Epithelial cell of esophagus (primary cell): ENCODE measurements around the gene STXBP3.

ENCODE experiments used
- DNase-seq: peaks from one replicate; pipeline ENCODE4 v3.0.0; 2010; ENCODE audit warnings: low read depth
- H3K4me3 ChIP-seq: 2 replicates; pipeline ENCODE4 v1.5.1; 2011; ENCODE audit warnings: mild to moderate bottlenecking, low read length, control low read depth
- CTCF ChIP-seq: IDR thresholded peaks from 2 replicates; pipeline ENCODE4 v1.5.1; 2011; ENCODE audit warnings: low read depth, mild to moderate bottlenecking, low read length, control low read depth, inconsistent platforms; ENCODE audit not compliant: insufficient read depth; ENCODE audit errors: missing control alignments

The STXBP3 gene

DNA sequence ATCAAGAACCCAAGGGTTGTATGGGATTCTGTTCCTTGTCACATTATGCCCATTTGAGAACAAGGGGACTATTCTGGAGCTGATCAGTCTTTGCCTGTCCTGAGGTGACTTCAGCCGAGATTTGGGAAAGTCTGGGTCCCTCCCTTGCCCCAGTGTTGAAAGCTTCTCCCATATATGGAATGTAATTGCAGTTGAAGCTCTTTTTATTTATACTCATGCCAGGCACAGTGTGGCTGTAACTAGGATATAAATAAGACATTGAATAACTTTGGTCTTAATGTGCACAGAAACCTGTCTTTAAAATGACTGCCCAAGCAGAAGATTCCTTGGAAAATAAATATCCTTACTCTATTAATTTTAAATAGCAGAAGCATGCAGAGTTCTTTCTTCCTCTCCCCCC, 95.2 kb downstream of the STXBP3 start:
- DNase-seq: no peak
- no peak overlapping the region for H3K4me3 ChIP-seq
- no peak for TF ChIP-seq CTCF

DNA sequence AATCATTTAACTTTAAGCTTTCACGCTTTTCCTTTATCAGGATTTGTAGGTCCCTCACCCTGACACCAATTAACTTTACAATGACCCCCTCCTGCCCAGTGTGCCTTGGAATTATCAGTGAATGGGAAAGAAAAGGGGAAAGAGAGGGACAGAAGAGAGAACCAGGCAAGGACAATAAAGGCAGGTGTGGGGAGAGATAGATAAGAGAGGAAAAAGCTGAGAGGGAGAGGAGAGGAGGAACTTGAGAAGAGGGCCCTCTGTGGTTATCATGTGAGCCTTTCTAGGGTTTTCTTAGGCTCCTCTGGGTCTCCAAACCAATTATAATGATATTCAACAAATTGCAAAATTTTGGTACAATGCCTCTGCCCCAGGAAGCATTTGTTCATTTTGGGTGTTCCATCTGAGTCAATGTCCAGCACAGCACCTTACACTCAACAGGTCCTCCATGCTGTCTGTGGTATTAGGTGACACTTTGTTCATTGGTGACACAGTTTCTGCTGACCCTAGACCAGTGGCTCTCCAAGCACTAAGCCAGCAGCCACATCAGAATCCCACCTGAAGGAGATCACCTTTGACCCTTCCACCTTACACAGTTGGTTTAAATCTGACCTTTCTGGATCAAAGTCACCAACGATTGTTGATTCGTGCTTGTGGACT, 96.2 kb downstream of the STXBP3 start:
- no peak for DNase-seq
- no peak for TF ChIP-seq CTCF
- H3K4me3 ChIP-seq: no peak overlapping the region

DNA sequence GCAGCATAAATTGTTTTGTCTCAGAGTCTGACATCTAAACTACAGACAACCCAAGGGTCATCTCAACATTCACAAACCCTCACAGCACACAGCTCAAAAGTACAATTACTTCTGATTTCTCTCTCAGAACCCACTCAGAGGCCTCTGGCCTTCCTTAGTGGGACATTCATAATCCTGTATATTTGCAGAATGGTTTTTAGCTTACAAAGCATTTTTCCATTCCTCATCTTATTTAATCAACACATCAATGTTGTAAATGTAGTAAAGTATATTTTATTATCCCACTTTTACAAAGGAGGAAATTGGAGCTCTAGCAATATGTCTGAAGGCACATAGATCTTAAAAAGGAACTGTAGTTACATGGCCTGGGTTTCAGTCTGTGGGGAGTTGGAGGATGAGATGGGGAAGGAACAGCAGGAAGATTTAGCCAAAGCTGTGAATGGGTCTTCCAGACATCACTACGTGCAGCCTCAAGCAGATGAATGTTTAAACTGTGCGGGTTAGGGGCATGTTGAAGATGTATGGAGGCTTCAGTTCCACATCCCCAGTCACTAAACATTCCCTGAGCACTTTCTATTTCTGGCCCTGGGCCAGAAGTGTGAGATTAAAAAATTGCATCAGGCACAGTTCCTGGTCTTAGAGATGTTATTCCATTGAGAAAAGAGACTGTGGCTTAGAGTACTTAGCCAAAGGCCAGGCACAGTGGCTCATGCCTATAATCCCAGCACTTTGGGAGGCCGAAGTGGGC, 97.1 kb downstream of the STXBP3 start:
- TF ChIP-seq CTCF: no peak
- H3K4me3 ChIP-seq: no peak overlapping the region
- DNase-seq: no peak

DNA sequence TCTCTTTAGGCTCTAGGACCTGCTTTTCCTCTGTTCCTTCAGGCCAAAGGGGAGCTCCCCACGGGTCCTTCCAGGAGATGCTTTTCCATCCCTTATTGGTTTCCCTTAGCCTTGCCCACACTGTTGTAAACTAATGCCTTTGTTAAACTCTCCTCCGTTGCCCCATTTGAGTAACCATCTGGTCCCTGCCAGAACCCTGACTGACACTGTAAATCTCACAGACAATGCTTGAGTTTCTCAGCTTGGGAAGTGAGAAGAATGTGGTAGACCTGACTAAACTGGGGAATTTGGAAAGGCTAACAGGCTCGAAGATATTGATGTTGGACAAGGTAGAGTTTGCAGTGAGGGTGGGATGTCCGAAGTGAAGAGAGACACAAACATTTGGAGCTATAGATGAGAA, 99.0 kb downstream of the STXBP3 start:
- H3K4me3 ChIP-seq: no peak overlapping the region
- DNase-seq: no peak
- no peak for TF ChIP-seq CTCF

DNA sequence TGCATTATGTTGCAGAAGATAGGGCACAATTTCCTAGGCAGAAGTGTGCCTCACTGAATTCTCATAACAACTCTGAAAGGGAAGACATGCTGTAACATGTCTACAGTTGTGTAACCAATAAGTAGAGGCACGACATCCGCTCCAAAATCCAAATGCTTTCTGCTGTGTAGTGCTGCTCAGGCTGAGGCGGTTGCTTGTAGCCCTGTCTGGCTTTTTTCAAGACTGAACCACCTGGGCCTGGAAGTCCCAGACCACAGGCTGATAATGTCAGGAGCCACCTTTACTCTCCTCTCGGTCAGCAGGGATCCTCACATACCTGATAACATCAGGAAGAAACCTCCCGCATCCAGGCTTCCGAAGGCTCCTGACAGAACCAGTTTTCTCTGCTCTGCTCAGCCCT, 99.5 kb downstream of the STXBP3 start:
- TF ChIP-seq CTCF: no peak
- H3K4me3 ChIP-seq: no peak overlapping the region
- peak; percentile 89 for DNase-seq

- no peak for DNase-seq
- no peak for TF ChIP-seq CTCF
- H3K4me3 ChIP-seq: no peak overlapping the region
These were observed 101.0 kb downstream of the STXBP3 start for GRCh38 chr1:108847494-108847893.

DNA sequence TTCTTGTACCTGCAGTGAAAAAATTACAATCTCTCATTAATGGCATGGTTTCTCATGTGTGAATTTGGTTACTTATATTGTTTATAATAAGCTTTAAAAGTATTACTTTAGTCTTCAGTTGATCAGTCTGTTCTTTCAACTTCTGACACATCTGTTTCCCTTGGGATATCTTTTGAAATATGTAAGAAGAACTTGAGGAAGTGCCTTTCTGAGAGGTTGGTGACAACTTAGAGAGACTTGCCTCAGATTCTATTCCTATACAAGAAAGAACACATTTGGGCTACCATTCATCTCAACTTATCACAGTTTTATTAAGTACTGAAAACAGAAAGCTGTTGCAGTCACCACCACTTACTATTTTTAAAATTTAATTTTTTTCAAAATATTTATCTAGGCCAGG, 102.3 kb downstream of the STXBP3 start:
- H3K4me3 ChIP-seq: no peak overlapping the region
- DNase-seq: no peak
- TF ChIP-seq CTCF: no peak
